LNCaP clone FGC (cell line): Measurements from ENCODE around the gene WDR26.

Experiments used
- DNase-seq: peaks from one replicate; pipeline ENCODE4 v3.0.0-alpha.2; 2011; ENCODE audit warnings: low read depth
- H3K4me3 ChIP-seq: 2 replicates; pipeline ENCODE4 v1.5.1; 2011; ENCODE audit warnings: mild to moderate bottlenecking, low read depth, low read length, control low read depth
- CTCF ChIP-seq: IDR thresholded peaks from 2 replicates; pipeline ENCODE4 v1.5.1; 2012; ENCODE audit warnings: mild to moderate bottlenecking; ENCODE audit not compliant: control insufficient read depth, insufficient read depth; ENCODE audit errors: extremely low read depth

The WDR26 gene

GRCh38 chr1:224399887-224400286 is 34.7 kb downstream of the WDR26 start:
- no peak overlapping the region for H3K4me3 ChIP-seq
- no peak for TF ChIP-seq CTCF
- DNase-seq: no peak

GRCh38 chr1:224393294-224393693 is 41.3 kb downstream of the WDR26 start:
- DNase-seq: no peak
- TF ChIP-seq CTCF: no peak
- no peak overlapping the region for H3K4me3 ChIP-seq

GRCh38 chr1:224392411-224393249 is 42.0 kb downstream of the WDR26 start:
- TF ChIP-seq CTCF: no peak
- no peak overlapping the region for H3K4me3 ChIP-seq
- no peak for DNase-seq

- DNase-seq: no peak
- no peak for TF ChIP-seq CTCF
- H3K4me3 ChIP-seq: no peak overlapping the region
Measured at GRCh38 chr1:224390517-224390916, 44.1 kb downstream of the WDR26 start.

GRCh38 chr1:224387943-224388342 is 46.7 kb downstream of the WDR26 start:
- no peak for DNase-seq
- TF ChIP-seq CTCF: no peak
- H3K4me3 ChIP-seq: no peak overlapping the region

GRCh38 chr1:224387302-224387912 is 47.2 kb downstream of the WDR26 start:
- DNase-seq: peak; percentile 28

More at GRCh38 chr1:224387302-224387912, 47.2 kb downstream of the WDR26 start:
- TF ChIP-seq CTCF: no peak
- H3K4me3 ChIP-seq: no peak overlapping the region
